HepG2 (cell line): ENCODE results near the gene PDZRN4. TPM values are rescaled to one million over a fixed set of nuclear protein-coding genes. Genes with fewer than 3 reads are reported as not detected.

Experiments used
- ATAC-seq: fragments of 200-7000 bp; cut with Tn5 transposase; 3 replicates; pipeline ENCODE4 v1.9.1; 2020; ENCODE audit warnings: mild to moderate bottlenecking, moderate library complexity
- BruUV-seq: library from RNA; stranded (reverse); fragments of 400-500 nt; replicated peaks from 2 replicates; lab custom pipeline; 2021; lab: Mats Ljungman, UMichigan
- CTCF ChIA-PET: fragments of 300-600 bp; formaldehyde crosslinking; extraction: SDS; loops from one replicate; lab custom pipeline; 2021; ENCODE audit warnings: low total read pairs, inconsistent platforms, low intra/inter-chr PET ratio; lab: Yijun Ruan, JAX
- POLR2A ChIA-PET: fragments of 350-600 bp; sonication (Branson Sonifier 250); formaldehyde crosslinking; loops from one replicate; lab custom pipeline; 2020; ENCODE audit warnings: antibody characterized with exemption, inconsistent platforms; lab: Yijun Ruan, JAX
- DNase-seq: peaks from one replicate; pipeline ENCODE4 v3.0.0-alpha.2; 2015; ENCODE audit warnings: low spot score
- FAIRE-seq: peaks from 3 replicates; lab custom pipeline; 2011; peaks lifted over from hg19 to GRCh38; lab: Jason Lieb, UNC
- H2AFZ ChIP-seq: one replicate; pipeline ENCODE4 v1.6.1; 2011; ENCODE audit warnings: low read length, inconsistent platforms
- H3K27ac ChIP-seq: fragments of 300-600 bp; 3 replicates; pipeline ENCODE4 v1.8.0; 2011; ENCODE audit warnings: mixed run types, mild to moderate bottlenecking, mixed read lengths, low read length, inconsistent platforms; ENCODE audit not compliant: insufficient read depth; ENCODE audit errors: extremely low read length
- H3K27me3 ChIP-seq, 2 experiments: fragments of 200-600 bp in 1 of 2; 2 replicates in 1 of 2; 3 replicates in 1 of 2; pipeline versions ENCODE4 v1.6.0 to v1.8.0; 2011; ENCODE audit warnings: low read length in 2 of 2, mild to moderate bottlenecking in 2 of 2, moderate library complexity in 2 of 2, inconsistent platforms in 1 of 2; ENCODE audit not compliant: insufficient read depth in 2 of 2, control insufficient read depth in 1 of 2
- H3K36me3 ChIP-seq, 2 experiments: fragments of 200-600 bp in 1 of 2; replicated peaks in 1 of 2; 2 replicates in 1 of 2; 3 replicates in 1 of 2; pipeline versions ENCODE4 v1.5.1 to v1.8.0; 2011; ENCODE audit warnings: low read length in 2 of 2, inconsistent platforms in 1 of 2; ENCODE audit not compliant: insufficient read depth in 2 of 2, control insufficient read depth in 1 of 2
- H3K4me1 ChIP-seq: 2 replicates; pipeline ENCODE4 v1.5.1; 2012; ENCODE audit warnings: low read length, inconsistent platforms; ENCODE audit not compliant: insufficient read depth
- H3K4me2 ChIP-seq: 2 replicates; pipeline ENCODE4 v1.6.0; 2011; ENCODE audit warnings: low read depth, low read length, inconsistent platforms
- H3K4me3 ChIP-seq, 3 experiments: fragments of 200-600 bp in 1 of 3; sonication (generic), shearing (Covaris generic) in 1 of 3; replicated peaks in 1 of 3; 2 replicates each; pipeline ENCODE4 v1.5.1; 2011 to 2016; ENCODE audit warnings: low read length in 3 of 3, inconsistent platforms in 2 of 3, low read depth in 2 of 3, mild to moderate bottlenecking in 2 of 3, control low read depth in 1 of 3, mixed read lengths in 1 of 3; ENCODE audit not compliant: insufficient read depth in 1 of 3
- H3K79me2 ChIP-seq: one replicate; pipeline ENCODE4 v1.6.1; 2011; ENCODE audit warnings: low read length, inconsistent platforms; ENCODE audit not compliant: insufficient read depth
- H3K9ac ChIP-seq: 2 replicates; pipeline ENCODE4 v1.6.0; 2011; ENCODE audit warnings: mild to moderate bottlenecking, low read depth, low read length, inconsistent platforms; ENCODE audit not compliant: insufficient read depth
- H3K9me3 ChIP-seq: 2 replicates; pipeline ENCODE4 v1.5.1; 2012; ENCODE audit warnings: mild to moderate bottlenecking, low read length
- H4K20me1 ChIP-seq: 2 replicates; pipeline ENCODE4 v1.6.0; 2011; ENCODE audit warnings: inconsistent platforms, mild to moderate bottlenecking, low read length, moderate library complexity; ENCODE audit not compliant: insufficient read depth
- ATF7 ChIP-seq, 2 experiments: fragments of 450-650 bp in 1 of 2; sonication (generic) in 1 of 2; formaldehyde crosslinking in 1 of 2; IDR thresholded peaks; 2 replicates each; pipeline versions ENCODE4 v1.4.0 to v1.6.1; 2016 to 2020; ENCODE audit warnings: antibody characterized with exemption in 1 of 2, mild to moderate bottlenecking in 1 of 2, missing genetic modification reagents in 1 of 2
- HBP1 ChIP-seq: IDR thresholded peaks from 2 replicates; pipeline ENCODE4 v1.6.1; 2016; ENCODE audit warnings: low read depth, control low read depth
- MAF1 ChIP-seq: sonication (generic); formaldehyde crosslinking; IDR thresholded peaks from 2 replicates; pipeline ENCODE4 v1.5.0; 2020; ENCODE audit warnings: missing genetic modification reagents, borderline replicate concordance
- ZNF230 ChIP-seq: sonication (generic); formaldehyde crosslinking; IDR thresholded peaks from 2 replicates; pipeline ENCODE4 v1.4.0; 2020; ENCODE audit warnings: mild to moderate bottlenecking, missing genetic modification reagents
- ZNF282 ChIP-seq: fragments of 450-650 bp; IDR thresholded peaks from 2 replicates; pipeline ENCODE4 v1.6.1; 2018; ENCODE audit not compliant: partially characterized antibody
- ZNF34 ChIP-seq: sonication (generic); formaldehyde crosslinking; IDR thresholded peaks from 2 replicates; pipeline ENCODE4 v1.4.0; 2020; ENCODE audit warnings: mild to moderate bottlenecking, missing genetic modification reagents, borderline replicate concordance
- ZNF547 ChIP-seq: sonication (generic); formaldehyde crosslinking; IDR thresholded peaks from 2 replicates; pipeline ENCODE4 v1.5.1; 2020; ENCODE audit warnings: mild to moderate bottlenecking, missing genetic modification reagents
- WGBS: methylation state at CpG from one replicate; pipeline ENCODE4 v1.1.6; 2017; ENCODE audit warnings: low lambda C conversion rate; 5-methylcytosine and 5-hydroxymethylcytosine counted together
- in situ Hi-C: cut with HindIII; loops from 2 replicates; pipeline ENCODE4 v1.10.0; 2017; ENCODE audit warnings: low pct_unique_long_range_greater_than_20kb; ENCODE audit not compliant: extremely low pct_ligation_motif_present
- intact Hi-C: fragments of 100-400 bp; cut with micrococcal nuclease; formaldehyde crosslinking; loops from one replicate; pipeline ENCODE4 v1.10.0; 2022; ENCODE audit not compliant: unreplicated experiment
- polyA plus RNA-seq, 8 experiments: library from polyadenylated mRNA; depleted of rRNA in 3 of 8; stranded (reverse) in 7 of 8; unstranded in 1 of 8; fragments of >200 nt; fragmentation: Illumina TruSeq in 4 of 8; extraction: Trizol in 4 of 8; gene quantifications; 2 replicates each; pipeline versions ENCODE4 v1.2.1 to v1.2.3, GENCODE V29; 2011 to 2016; ENCODE audit warnings: low read depth in 4 of 8, missing spikeins in 1 of 8, mixed read lengths in 1 of 8; ENCODE audit not compliant: insufficient read depth in 1 of 8
- total RNA-seq, 5 experiments: library from RNA; depleted of rRNA; stranded (reverse); fragments of >200 nt; fragmentation: Illumina TruSeq; extraction: Trizol; gene quantifications; 2 replicates each; pipeline ENCODE4 v1.2.3, GENCODE V29; 2016; ENCODE audit warnings: low read depth in 1 of 5

PDZRN4 gene
- total and polyA plus RNA-seq, 2 of the 13 experiments (the other 11 are each of a cell fraction or from before 2014, with no cell fraction given), result not detected

DNA sequence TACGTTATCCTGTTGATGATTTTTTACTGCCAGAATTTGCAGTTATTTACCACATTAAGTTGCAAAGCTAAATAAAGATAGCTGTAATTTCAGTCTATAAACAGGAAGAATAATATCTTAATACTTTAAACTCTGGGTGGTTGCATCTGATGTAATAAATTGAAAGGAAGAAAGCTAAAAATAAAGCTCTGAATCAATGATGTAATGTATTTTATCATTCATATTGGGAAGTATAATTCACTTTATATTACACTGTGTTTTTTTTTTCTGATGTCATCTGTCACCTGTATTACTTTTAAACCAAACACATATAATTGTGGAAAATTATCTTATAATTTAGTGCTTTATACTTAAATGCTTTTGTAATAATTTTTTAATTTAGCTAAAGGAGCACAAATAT lies 37.1 kb downstream of the PDZRN4 start:
- Histone ChIP-seq H3K9ac (no peak overlapping the region), H3K9me3 (no peaks in the 10 kb centered on the region), H3K27ac (no peak overlapping the region), H2AFZ (no peak overlapping the region), H4K20me1 (no peaks in the 10 kb centered on the region), H3K4me3 (no peak overlapping the region), H3K79me2 (no peaks in the 10 kb centered on the region), H3K27me3 (no peaks in the 10 kb centered on the region; a peak in 1 of 5 replicates), H3K4me2 (no peak overlapping the region)
- FAIRE-seq (no peak), DNase-seq (no peak)
- CTCF ChIA-PET, result no interaction called here
- in situ Hi-C loops, result no loop called here
- 2% methylated on average over 1 of the region's 1 CpG for WGBS
- TF ChIP-seq MAF1 (CRISPR knock-in tag), result no peak
- TF ChIP-seq ZNF547, result no peak
- TF ChIP-seq HBP1 (CRISPR knock-in tag), result no peak
- TF ChIP-seq ZNF282, result no peak
- TF ChIP-seq ZNF230 (CRISPR knock-in tag), result no peak
- no peak for TF ChIP-seq ZNF34 (CRISPR knock-in tag)
- peak; percentile 72 for TF ChIP-seq ATF7 (IDR thresholded peaks at IDR 0.05)
- TF ChIP-seq ATF7 (CRISPR knock-in tag; IDR thresholded peaks at IDR 0.05), result no peak
- TF ChIP-seq, all 625 proteins: peak for 1
- intact Hi-C loops, result no loop called here
- BruUV-seq, result no TSS peak
- Histone ChIP-seq H3K36me3 (no peaks in the 10 kb centered on the region), H3K4me1 (no peaks in the 10 kb centered on the region)
- POLR2A ChIA-PET, result no interaction called here
- no peak for ATAC-seq
